Measurements from ENCODE around the gene PCTP.

The PCTP gene

GRCh38 chr17:55741356-55741700 is 9.5 kb upstream of the PCTP start:
- DNase-seq (ENCODE audit: low read depth, low spot score), result no peak
- TF ChIP-seq CTCF (IDR thresholded peaks at IDR 0.05; ENCODE audit: low read depth, low read length), result no peak
- no peak overlapping the region for H3K4me3 ChIP-seq (ENCODE audit: low read depth, low read length)
- in situ Hi-C loops (cut with HindIII; ENCODE audit: low sequenced_read_pairs), result no loop called here

DNA sequence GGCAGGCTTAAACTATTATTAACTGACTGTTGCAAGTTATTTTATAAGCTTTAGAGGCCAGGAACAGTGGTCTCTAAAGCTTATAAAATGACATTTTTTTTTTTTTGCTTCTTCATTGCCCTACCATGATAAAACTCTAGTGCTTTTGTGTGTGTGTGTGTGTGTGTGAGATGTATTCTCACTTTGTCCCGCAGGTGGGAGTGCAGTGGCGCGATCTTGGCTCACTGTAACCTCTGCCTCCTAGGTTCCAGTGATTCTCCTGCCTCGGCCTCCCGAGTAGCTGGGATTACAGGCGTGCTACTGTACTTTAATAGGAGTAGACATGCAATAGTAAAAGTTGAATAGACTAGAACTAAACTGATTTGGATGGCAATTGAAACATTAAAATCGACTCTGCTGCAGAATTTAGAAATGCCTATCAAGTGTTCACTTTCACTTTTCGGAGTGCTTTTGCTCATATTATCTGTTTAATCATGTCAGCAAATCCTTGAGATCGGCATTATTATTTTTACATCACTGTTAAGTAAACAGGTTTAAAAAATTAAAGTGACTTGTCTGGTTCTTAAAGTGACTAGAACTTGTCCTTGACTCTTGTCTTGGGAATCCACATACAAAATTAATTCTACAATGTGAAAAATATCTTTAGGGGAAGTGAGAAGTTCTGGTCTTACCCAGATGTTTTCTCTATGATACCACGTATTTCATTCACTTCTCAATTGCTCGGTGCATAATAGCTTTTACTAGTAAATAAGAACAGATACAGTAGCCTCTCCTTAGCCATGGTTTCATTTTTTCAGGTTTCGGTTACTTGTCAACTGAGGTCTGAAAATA is 8.4 kb upstream of the PCTP start:
- TF ChIP-seq CTCF (IDR thresholded peaks at IDR 0.05; ENCODE audit: low read depth, low read length), result no peak
- in situ Hi-C loops (cut with HindIII; ENCODE audit: low sequenced_read_pairs), result no loop called here
- no peak for DNase-seq (ENCODE audit: low read depth, low spot score)
- no peak overlapping the region for H3K4me3 ChIP-seq (ENCODE audit: low read depth, low read length)

DNA sequence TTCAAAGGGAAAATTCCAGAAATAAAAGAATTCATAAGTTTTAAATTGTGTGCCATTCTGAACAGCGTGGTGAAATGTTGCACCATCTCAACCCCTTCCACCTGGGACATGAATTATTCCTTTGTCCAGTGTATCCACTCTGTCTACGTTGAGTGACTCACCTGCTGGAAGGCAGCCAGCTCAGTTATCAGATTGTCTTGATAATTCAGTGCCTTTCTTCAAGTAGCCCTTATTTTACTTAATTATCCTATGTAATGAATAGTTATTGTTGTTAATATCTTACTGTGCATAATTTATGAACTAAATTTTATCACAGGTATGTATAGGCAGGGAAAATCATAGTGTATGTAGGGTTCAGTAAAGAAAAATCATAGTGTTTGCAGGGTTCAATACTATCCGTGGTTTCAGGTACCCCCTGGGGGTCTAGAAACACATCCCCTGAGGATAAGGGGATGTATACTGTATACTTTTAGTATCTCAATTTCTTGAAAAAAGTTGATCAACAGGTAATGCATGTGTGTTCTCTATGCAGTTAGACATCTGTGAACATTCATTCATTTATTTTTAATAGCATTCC is 7.7 kb upstream of the PCTP start:
- in situ Hi-C loops (cut with HindIII; ENCODE audit: low sequenced_read_pairs), result no loop called here
- TF ChIP-seq CTCF (IDR thresholded peaks at IDR 0.05; ENCODE audit: low read depth, low read length), result no peak
- DNase-seq (ENCODE audit: low read depth, low spot score), result no peak
- no peak overlapping the region for H3K4me3 ChIP-seq (ENCODE audit: low read depth, low read length)

DNA sequence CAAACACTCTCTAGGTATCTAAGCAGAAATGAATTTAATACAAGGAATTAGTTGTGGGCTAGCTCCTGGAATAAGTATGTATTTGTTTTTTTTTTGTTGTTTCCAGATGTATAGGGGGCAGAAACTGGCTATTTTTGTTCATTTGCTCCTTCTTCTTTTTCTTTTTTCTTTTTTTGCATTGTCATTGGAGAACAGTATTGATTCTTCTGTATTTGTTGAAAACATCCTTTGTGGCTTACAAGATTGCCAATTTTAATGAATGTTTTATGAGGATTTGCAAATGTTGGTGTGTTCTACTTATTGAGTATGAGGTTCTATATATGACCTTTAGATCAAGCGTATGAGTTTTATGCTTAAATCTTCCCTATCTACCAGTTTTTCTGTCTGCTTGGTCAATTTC is 5.6 kb upstream of the PCTP start:
- no peak overlapping the region for H3K4me3 ChIP-seq (ENCODE audit: low read depth, low read length)
- no peak for TF ChIP-seq CTCF (IDR thresholded peaks at IDR 0.05; ENCODE audit: low read depth, low read length)
- DNase-seq (ENCODE audit: low read depth, low spot score), result no peak
- in situ Hi-C loops (cut with HindIII; ENCODE audit: low sequenced_read_pairs), result no loop called here

GRCh38 chr17:55746466-55746865 is 4.4 kb upstream of the PCTP start:
- no peak for DNase-seq (ENCODE audit: low read depth, low spot score)
- in situ Hi-C loops (cut with HindIII; ENCODE audit: low sequenced_read_pairs), result no loop called here
- no peak overlapping the region for H3K4me3 ChIP-seq (ENCODE audit: low read depth, low read length)
- TF ChIP-seq CTCF (IDR thresholded peaks at IDR 0.05; ENCODE audit: low read depth, low read length), result no peak

DNA sequence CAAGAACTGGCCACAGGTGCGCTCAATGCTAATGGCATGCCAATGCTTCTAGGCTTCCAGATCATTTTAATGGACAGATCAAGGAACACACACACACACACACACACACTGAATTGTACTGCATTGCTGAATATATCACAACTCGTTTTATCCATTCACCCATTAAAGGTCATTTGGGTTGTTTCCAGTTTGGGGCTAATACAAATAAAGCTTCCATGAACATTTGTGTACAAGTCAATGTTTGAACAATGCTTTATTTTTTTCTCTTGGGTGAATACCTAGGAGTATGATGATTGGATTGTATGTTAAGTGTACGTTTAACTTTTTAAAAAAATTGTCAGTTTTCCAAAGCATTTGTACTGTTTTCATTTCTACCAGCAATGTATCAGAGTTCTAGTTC is 3.6 kb upstream of the PCTP start:
- in situ Hi-C loops (cut with HindIII; ENCODE audit: low sequenced_read_pairs), result no loop called here
- H3K4me3 ChIP-seq (ENCODE audit: low read depth, low read length), result no peak overlapping the region
- no peak for DNase-seq (ENCODE audit: low read depth, low spot score)
- no peak for TF ChIP-seq CTCF (IDR thresholded peaks at IDR 0.05; ENCODE audit: low read depth, low read length)
